Vagina (tissue), 2 donors: ENCODE data around the gene MORF4L2. TPM values are rescaled to one million over a fixed set of nuclear protein-coding genes. Genes with fewer than 3 reads are reported as not detected.
A peak's percentile ranks its signal among the peaks of the same experiment; 100 is the strongest.

Source experiments
- DNase-seq, 2 donors: peaks; one replicate each; pipeline ENCODE4 v3.0.0-alpha.2; 2017; ENCODE audit errors: extremely low spot score in 2 of 2
- H3K27ac ChIP-seq: fragments of 200-600 bp; sonication (generic); one replicate; pipeline ENCODE4 v1.5.1; 2019
- H3K27me3 ChIP-seq: fragments of 200-600 bp; sonication (generic); one replicate; pipeline ENCODE4 v1.5.1; 2019
- H3K36me3 ChIP-seq, 2 donors: fragments of 200-600 bp; sonication (generic); one replicate each; pipeline ENCODE4 v1.5.1; 2017 to 2019
- H3K4me1 ChIP-seq: fragments of 200-600 bp; sonication (generic); one replicate; pipeline ENCODE4 v1.5.1; 2019
- H3K4me3 ChIP-seq, 2 donors: fragments of 200-600 bp; sonication (generic); 1 replicate in 1 of 2; 2 replicates in 1 of 2; pipeline ENCODE4 v1.5.1; 2016 to 2019
- H3K9me3 ChIP-seq: fragments of 200-600 bp; sonication (generic); one replicate; pipeline ENCODE4 v1.5.1; 2019
- CTCF ChIP-seq, 3 experiments: fragments of 450-650 bp in 2 of 3; fragments of 200-600 bp in 1 of 3; sonication (generic) in 1 of 3; IDR thresholded peaks; one replicate each; pipeline ENCODE4 v1.5.1; 2017 to 2019; ENCODE audit warnings: antibody characterized with exemption in 3 of 3, mild to moderate bottlenecking in 2 of 3, moderate library complexity in 2 of 3
- POLR2A ChIP-seq, 2 donors: fragments of 450-650 bp; IDR thresholded peaks; one replicate each; pipeline ENCODE4 v1.6.1; 2017; ENCODE audit warnings: antibody characterized with exemption in 2 of 2, mild to moderate bottlenecking in 2 of 2, moderate library complexity in 2 of 2
- POLR2AphosphoS5 ChIP-seq, 2 donors: sonication (generic); formaldehyde crosslinking; IDR thresholded peaks; one replicate each; pipeline ENCODE4 v1.9.0; 2017; ENCODE audit warnings: antibody characterized with exemption in 2 of 2, mild to moderate bottlenecking in 2 of 2, low read depth in 1 of 2; ENCODE audit not compliant: insufficient read depth in 1 of 2
- intact Hi-C: fragments of 100-400 bp; cut with DNase I; formaldehyde crosslinking; loops from one replicate; pipeline ENCODE4 v1.15.1; 2023
- total RNA-seq: library from RNA; depleted of rRNA; stranded (reverse); fragments of >200 nt; gene quantifications from one replicate; pipeline ENCODE4 v1.2.3, GENCODE V29; 2016

Gene MORF4L2
- total RNA-seq, 1 donor from 2014 or later, result 170 TPM

DNA sequence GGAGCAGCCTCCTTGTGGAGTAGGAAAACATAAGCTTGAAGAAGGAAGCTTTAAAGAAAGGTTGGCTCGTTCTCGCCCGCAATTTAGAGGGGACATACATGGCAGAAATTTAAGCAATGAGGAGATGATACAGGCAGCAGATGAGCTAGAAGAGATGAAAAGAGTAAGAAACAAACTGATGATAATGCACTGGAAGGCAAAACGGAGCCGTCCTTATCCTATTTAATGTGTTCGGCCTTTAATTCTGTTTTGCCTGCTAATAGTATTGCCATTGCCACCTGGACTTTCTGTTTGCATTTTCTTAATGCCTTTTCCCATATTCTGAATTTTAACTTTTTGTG is 56.4 kb downstream of the MORF4L2 start:
- peak overlapping the region; percentile 98 for H3K27ac ChIP-seq
- no peaks in the 10 kb centered on the region for H3K36me3 ChIP-seq
- intact Hi-C loops, result no loop called here
- peak overlapping the region; percentile 59 to 69 for H3K4me3 ChIP-seq
- TF ChIP-seq CTCF (IDR thresholded peaks at IDR 0.05), result no peak
- no peak for TF ChIP-seq POLR2A (IDR thresholded peaks at IDR 0.05)
- no peak for TF ChIP-seq POLR2AphosphoS5 (IDR thresholded peaks at IDR 0.05; ENCODE audit: insufficient read depth in 1 of 2, low read depth in 1 of 2)
- DNase-seq, result no peak
- no peaks in the 10 kb centered on the region for H3K27me3 ChIP-seq
- H3K9me3 ChIP-seq, result no peaks in the 10 kb centered on the region
- H3K4me1 ChIP-seq, result peaks cover 10% of the 10 kb centered on the region

DNA sequence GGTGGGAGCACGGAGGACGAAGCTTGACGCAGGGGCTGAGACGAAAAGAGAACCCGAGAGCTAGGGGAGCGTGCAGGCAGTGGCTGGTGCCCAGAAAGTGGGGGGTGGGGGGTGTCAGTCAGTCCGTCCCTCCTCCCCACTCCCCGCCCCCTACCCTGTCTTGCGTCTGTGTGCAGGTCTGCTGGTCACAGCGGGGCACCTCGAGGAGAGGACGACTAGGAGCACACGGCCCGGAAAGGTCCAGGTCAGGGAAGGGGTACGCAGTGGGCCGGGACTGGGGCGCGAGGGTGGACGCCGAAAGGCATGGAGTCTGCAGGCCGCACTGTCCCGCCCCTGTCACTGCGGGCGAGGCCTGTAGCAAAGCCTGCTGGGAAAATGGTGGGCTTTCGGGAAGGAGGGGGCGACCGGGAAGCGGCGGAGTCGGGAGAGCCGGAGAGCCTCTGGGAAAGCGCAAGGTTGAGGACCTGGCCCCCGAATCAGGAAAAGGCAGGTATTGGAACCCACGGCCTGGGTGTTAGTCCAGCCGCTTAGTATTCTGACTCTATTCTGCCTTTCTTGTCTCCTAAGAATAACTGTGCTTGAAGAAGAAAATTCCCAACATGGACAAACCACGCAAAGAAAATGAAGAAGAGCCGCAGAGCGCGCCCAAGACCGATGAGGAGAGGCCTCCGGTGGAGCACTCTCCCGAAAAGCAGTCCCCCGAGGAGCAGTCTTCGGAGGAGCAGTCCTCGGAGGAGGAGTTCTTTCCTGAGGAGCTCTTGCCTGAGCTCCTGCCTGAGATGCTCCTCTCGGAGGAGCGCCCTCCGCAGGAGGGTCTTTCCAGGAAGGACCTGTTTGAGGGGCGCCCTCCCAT is 57.0 kb downstream of the MORF4L2 start:
- Histone ChIP-seq H3K9me3 (no peaks in the 10 kb centered on the region), H3K4me1 (peaks cover 12% of the 10 kb centered on the region), H3K27ac (peak overlapping the region; percentile 98), H3K36me3 (no peaks in the 10 kb centered on the region), H3K4me3 (peak overlapping the region; percentile 59 to 69), H3K27me3 (no peaks in the 10 kb centered on the region)
- peak in 1 of 2 donors; percentile 14 for TF ChIP-seq POLR2A (IDR thresholded peaks at IDR 0.05)
- peak in 1 of 2 donors; percentile 65 for TF ChIP-seq POLR2AphosphoS5 (IDR thresholded peaks at IDR 0.05; ENCODE audit: insufficient read depth in 1 of 2, low read depth in 1 of 2)
- TF ChIP-seq CTCF (IDR thresholded peaks at IDR 0.05), result no peak
- no peak for DNase-seq
- intact Hi-C loops, result loop anchor here (5.0 kb wide), 1 partner anchor 92 kb away; no protein-coding TSS in a partner anchor

DNA sequence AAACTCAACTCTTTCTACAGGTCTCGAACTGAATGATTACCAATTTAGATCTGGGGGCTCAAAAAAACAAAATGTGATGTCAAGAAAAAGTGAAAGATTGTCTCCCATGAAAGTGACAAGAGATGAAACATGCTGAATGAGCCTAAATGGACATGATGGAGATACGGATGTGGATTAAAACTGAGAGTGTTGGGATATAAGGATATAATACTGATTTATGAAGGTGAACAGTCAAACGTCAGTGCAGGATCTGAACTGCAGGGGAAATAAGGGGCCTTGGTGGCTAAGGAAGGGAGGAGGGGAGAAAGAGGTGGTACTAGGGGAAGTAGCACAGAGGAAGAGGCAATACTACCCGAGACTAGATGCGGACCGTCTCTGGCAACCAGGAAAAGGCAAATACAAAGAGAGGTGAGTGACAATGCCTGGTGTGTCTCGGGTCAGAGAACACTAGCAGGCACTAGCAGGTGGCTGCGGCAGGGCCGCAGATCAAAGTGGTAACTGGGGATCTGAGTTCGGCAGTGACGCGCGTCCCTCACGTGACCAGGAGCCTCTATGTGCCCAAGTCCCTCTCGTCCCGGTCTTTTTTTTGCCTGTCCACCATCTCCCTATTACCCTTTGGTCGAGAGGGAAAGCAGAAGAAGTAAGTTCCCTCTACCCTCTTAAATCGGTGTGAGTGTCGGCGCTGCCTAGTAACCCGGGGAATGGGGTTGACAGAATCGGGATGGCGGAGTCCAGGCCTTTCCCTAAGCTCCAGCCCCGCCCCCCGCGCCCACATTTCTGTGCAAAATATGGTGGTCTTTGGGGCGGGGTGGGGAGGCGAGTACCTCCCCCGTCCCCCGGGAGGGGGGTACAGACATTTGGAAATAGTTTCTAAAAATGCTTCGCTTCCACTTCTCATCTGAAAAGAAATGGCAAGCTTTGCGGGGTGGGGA is 57.8 kb downstream of the MORF4L2 start, which contains the start of gene TCEAL1:
TSS of gene TCEAL1 (plus strand) at position 590 of the 932 bp plus-strand sequence. CDS start 942 bp downstream, outside the sequence.
- Histone ChIP-seq H3K27ac (peak within 1 kb of the TSS; percentile 98), H3K9me3 (no peaks in the 10 kb centered on the region), H3K36me3 (no peaks in the 10 kb centered on the region), H3K27me3 (no peaks in the 10 kb centered on the region), H3K4me1 (peaks cover 12% of the 10 kb centered on the region), H3K4me3 (peak within 1 kb of the TSS; percentile 59 to 69)
- DNase-seq, result no peak
- TF ChIP-seq POLR2AphosphoS5 (IDR thresholded peaks at IDR 0.05; ENCODE audit: insufficient read depth in 1 of 2, low read depth in 1 of 2) (peak in 1 of 2 donors; percentile 28), POLR2A (IDR thresholded peaks at IDR 0.05) (peak in 1 of 2 donors; percentile 47), CTCF (IDR thresholded peaks at IDR 0.05) (no peak)
- intact Hi-C loops, result loop anchor here (5.0 kb wide), 1 partner anchor 91 kb away; no protein-coding TSS in a partner anchor

DNA sequence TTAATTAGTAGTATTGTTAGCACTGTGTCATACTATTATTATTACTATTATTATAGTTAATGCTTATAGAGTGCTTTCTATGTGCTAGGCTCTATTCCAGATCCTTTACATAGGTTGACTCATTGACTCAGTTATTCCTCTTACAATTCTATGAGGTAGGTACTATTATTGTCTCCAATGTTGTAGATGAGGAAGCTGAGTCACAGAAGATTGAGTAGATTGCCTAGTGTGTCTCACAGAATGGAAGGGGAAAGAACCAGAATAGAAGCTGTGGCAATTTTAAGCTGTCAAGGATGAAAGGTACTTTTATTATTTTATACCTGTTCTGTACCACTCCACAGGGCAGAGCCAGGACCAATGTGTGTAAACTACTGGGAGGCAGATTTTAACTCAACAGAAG is 59.6 kb downstream of the MORF4L2 start:
- peaks cover 12% of the 10 kb centered on the region for H3K4me1 ChIP-seq
- no peaks in the 10 kb centered on the region for H3K27me3 ChIP-seq
- intact Hi-C loops, result loop anchor here (5.0 kb wide), 1 partner anchor 90 kb away; no protein-coding TSS in a partner anchor
- H3K27ac ChIP-seq, result peak overlapping the region; percentile 98
- no peaks in the 10 kb centered on the region for H3K9me3 ChIP-seq
- no peak overlapping the region for H3K4me3 ChIP-seq
- H3K36me3 ChIP-seq, result no peaks in the 10 kb centered on the region
- DNase-seq, result no peak
- TF ChIP-seq CTCF (IDR thresholded peaks at IDR 0.05) (no peak), POLR2A (IDR thresholded peaks at IDR 0.05) (no peak), POLR2AphosphoS5 (IDR thresholded peaks at IDR 0.05; ENCODE audit: insufficient read depth in 1 of 2, low read depth in 1 of 2) (no peak)

Other genes starting within 250 kb of the MORF4L2 start
- 0.98 TPM for gene RAB40A, start 167.2 kb downstream of the MORF4L2 start, total RNA-seq
- 140 TPM for gene TCEAL4, start 101.2 kb downstream of the MORF4L2 start, total RNA-seq
- gene TCEAL3, start 78.7 kb downstream of the MORF4L2 start, total RNA-seq, result 32.7 TPM
- gene TCEAL1, start 57.7 kb downstream of the MORF4L2 start, total RNA-seq, result 93.1 TPM
- gene TMEM31, start 24.2 kb upstream of the MORF4L2 start, total RNA-seq, result not detected
- 8.8 TPM for gene PLP1, start 90.1 kb upstream of the MORF4L2 start, total RNA-seq
- 0.98 TPM for gene RAB9B, start 145.6 kb upstream of the MORF4L2 start, total RNA-seq